ENCODE measurements around the gene EPHX1.
"Not testable (repeated sequence)": the region's sequence is repeated elsewhere in the genome, so short reads cannot be mapped to it uniquely, and the experiment has no call there.

The EPHX1 gene

GRCh38 chr1:225887030-225887314, 77.0 kb downstream of the EPHX1 start:
- Histone ChIP-seq H3F3A (ENCODE audit: low read depth) (no peaks in the 10 kb centered on the region), H3K9me3 (ENCODE audit: insufficient read depth, low read depth, low read length) (no peaks in the 10 kb centered on the region), H3K79me2 (ENCODE audit: insufficient read depth, low read length) (0 out of 2 replicates have a peak, but pooled peaks cover 1% of the 10 kb centered on the region), H3K27me3 (ENCODE audit: insufficient read depth, low read length, poor library complexity, severe bottlenecking) (no peaks in the 10 kb centered on the region), H3K4me1 (ENCODE audit: insufficient read depth, low read length, poor library complexity, severe bottlenecking) (peaks cover 6% of the 10 kb centered on the region), H3K9me2 (replicated peaks; ENCODE audit: low read depth, low read length) (no peaks in the 10 kb centered on the region), H3K4me2 (ENCODE audit: low read depth, low read length, poor library complexity, severe bottlenecking) (no peak overlapping the region), H3K9ac (ENCODE audit: low read depth, low read length, poor library complexity, severe bottlenecking) (no peak overlapping the region), H3K36me3 (ENCODE audit: insufficient read depth, low read length) (no peaks in the 10 kb centered on the region), H2AFZ (ENCODE audit: low read length) (no peak overlapping the region), H4K20me1 (ENCODE audit: insufficient read depth, low read length, poor library complexity, severe bottlenecking) (no peaks in the 10 kb centered on the region), H3K4me3 (ENCODE audit: low read length, poor library complexity, severe bottlenecking) (no peak overlapping the region)
- no peak for TF ChIP-seq EZH2phosphoT487 (IDR thresholded peaks at IDR 0.05; ENCODE audit: borderline replicate concordance)
- TF ChIP-seq, protein P1, sequence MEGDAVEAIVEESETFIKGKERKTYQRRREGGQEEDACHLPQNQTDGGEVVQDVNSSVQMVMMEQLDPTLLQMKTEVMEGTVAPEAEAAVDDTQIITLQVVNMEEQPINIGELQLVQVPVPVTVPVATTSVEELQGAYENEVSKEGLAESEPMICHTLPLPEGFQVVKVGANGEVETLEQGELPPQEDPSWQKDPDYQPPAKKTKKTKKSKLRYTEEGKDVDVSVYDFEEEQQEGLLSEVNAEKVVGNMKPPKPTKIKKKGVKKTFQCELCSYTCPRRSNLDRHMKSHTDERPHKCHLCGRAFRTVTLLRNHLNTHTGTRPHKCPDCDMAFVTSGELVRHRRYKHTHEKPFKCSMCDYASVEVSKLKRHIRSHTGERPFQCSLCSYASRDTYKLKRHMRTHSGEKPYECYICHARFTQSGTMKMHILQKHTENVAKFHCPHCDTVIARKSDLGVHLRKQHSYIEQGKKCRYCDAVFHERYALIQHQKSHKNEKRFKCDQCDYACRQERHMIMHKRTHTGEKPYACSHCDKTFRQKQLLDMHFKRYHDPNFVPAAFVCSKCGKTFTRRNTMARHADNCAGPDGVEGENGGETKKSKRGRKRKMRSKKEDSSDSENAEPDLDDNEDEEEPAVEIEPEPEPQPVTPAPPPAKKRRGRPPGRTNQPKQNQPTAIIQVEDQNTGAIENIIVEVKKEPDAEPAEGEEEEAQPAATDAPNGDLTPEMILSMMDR (conservative IDR thresholded peaks at IDR 0.05; ENCODE audit: low read length): no peak

GRCh38 chr1:225887554-225888288, 77.8 kb downstream of the EPHX1 start:
- H3K9ac ChIP-seq (ENCODE audit: low read depth, low read length, poor library complexity, severe bottlenecking); H3K9me3 ChIP-seq (ENCODE audit: insufficient read depth, low read depth, low read length); H3K4me1 ChIP-seq (ENCODE audit: insufficient read depth, low read length, poor library complexity, severe bottlenecking); H3K79me2 ChIP-seq (ENCODE audit: insufficient read depth, low read length); H3K36me3 ChIP-seq (ENCODE audit: insufficient read depth, low read length); H4K20me1 ChIP-seq (ENCODE audit: insufficient read depth, low read length, poor library complexity, severe bottlenecking); H3K4me2 ChIP-seq (ENCODE audit: low read depth, low read length, poor library complexity, severe bottlenecking); H3K9me2 ChIP-seq (replicated peaks; ENCODE audit: low read depth, low read length); H2AFZ ChIP-seq (ENCODE audit: low read length); H3K4me3 ChIP-seq (ENCODE audit: low read length, poor library complexity, severe bottlenecking); H3F3A ChIP-seq (ENCODE audit: low read depth); H3K27me3 ChIP-seq (ENCODE audit: insufficient read depth, low read length, poor library complexity, severe bottlenecking): not testable (repeated sequence)

GRCh38 chr1:225888289-225888897, 78.5 kb downstream of the EPHX1 start:
- H3K9me2 ChIP-seq (replicated peaks; ENCODE audit: low read depth, low read length): no peaks in the 10 kb centered on the region
- no peak overlapping the region for H3K4me3 ChIP-seq (ENCODE audit: low read length, poor library complexity, severe bottlenecking)
- H3K27me3 ChIP-seq (ENCODE audit: insufficient read depth, low read length, poor library complexity, severe bottlenecking): no peaks in the 10 kb centered on the region
- H3K9ac ChIP-seq (ENCODE audit: low read depth, low read length, poor library complexity, severe bottlenecking): no peak overlapping the region
- H3K4me2 ChIP-seq (ENCODE audit: low read depth, low read length, poor library complexity, severe bottlenecking): no peak overlapping the region
- H3K9me3 ChIP-seq (ENCODE audit: insufficient read depth, low read depth, low read length): no peaks in the 10 kb centered on the region
- H3K79me2 ChIP-seq (ENCODE audit: insufficient read depth, low read length): no peaks in the 10 kb centered on the region
- no peaks in the 10 kb centered on the region for H3K36me3 ChIP-seq (ENCODE audit: insufficient read depth, low read length)
- no peak for TF ChIP-seq EZH2phosphoT487 (IDR thresholded peaks at IDR 0.05; ENCODE audit: borderline replicate concordance)
- TF ChIP-seq, protein P1 (conservative IDR thresholded peaks at IDR 0.05; ENCODE audit: low read length): no peak
- no peaks in the 10 kb centered on the region for H3K4me1 ChIP-seq (ENCODE audit: insufficient read depth, low read length, poor library complexity, severe bottlenecking)
- H3F3A ChIP-seq (ENCODE audit: low read depth): no peaks in the 10 kb centered on the region
- H2AFZ ChIP-seq (ENCODE audit: low read length): no peak overlapping the region
- H4K20me1 ChIP-seq (ENCODE audit: insufficient read depth, low read length, poor library complexity, severe bottlenecking): no peaks in the 10 kb centered on the region
